H9 (cell line): ENCODE data around the gene FAM162A. TPM values are rescaled to one million over a fixed set of nuclear protein-coding genes. Genes with fewer than 3 reads are reported as not detected.

Experiments
- DNase-seq: peaks from one replicate; pipeline ENCODE4 v3.0.0-alpha.2; 2017
- H2AFZ ChIP-seq: one replicate; pipeline ENCODE4 v1.6.1; 2013; ENCODE audit warnings: mild to moderate bottlenecking, low read length, control low read depth, moderate library complexity
- H2AK5ac ChIP-seq: 2 replicates; pipeline ENCODE4 v1.6.1; 2013; ENCODE audit warnings: low read length, control low read depth, mixed read lengths; ENCODE audit not compliant: insufficient read length
- H2BK120ac ChIP-seq: one replicate; pipeline ENCODE4 v1.6.1; 2013; ENCODE audit warnings: low read depth, mild to moderate bottlenecking, low read length, control low read depth, inconsistent platforms; ENCODE audit not compliant: poor library complexity, severe bottlenecking
- H2BK12ac ChIP-seq: 2 replicates; pipeline ENCODE4 v1.6.1; 2013; ENCODE audit warnings: low read length, control low read depth, mixed read lengths, low read depth; ENCODE audit not compliant: insufficient read length
- H2BK15ac ChIP-seq: 2 replicates; pipeline ENCODE4 v1.6.1; 2013; ENCODE audit warnings: low read depth, low read length, control low read depth
- H2BK20ac ChIP-seq: one replicate; pipeline ENCODE4 v1.6.1; 2013; ENCODE audit warnings: low read depth, mild to moderate bottlenecking, low read length, control low read depth, inconsistent platforms; ENCODE audit not compliant: poor library complexity, severe bottlenecking
- H2BK5ac ChIP-seq: 2 replicates; pipeline ENCODE4 v1.6.1; 2013; ENCODE audit warnings: low read length, control low read depth, mixed read lengths; ENCODE audit not compliant: insufficient read length
- H3K14ac ChIP-seq: 2 replicates; pipeline ENCODE4 v1.6.1; 2013; ENCODE audit warnings: low read length, control low read depth; ENCODE audit not compliant: insufficient read depth
- H3K18ac ChIP-seq: 2 replicates; pipeline ENCODE4 v1.6.1; 2013; ENCODE audit warnings: low read depth, mild to moderate bottlenecking, mixed read lengths, low read length, control low read depth; ENCODE audit not compliant: insufficient read length
- H3K23ac ChIP-seq: 2 replicates; pipeline ENCODE4 v1.6.1; 2013; ENCODE audit warnings: low read length, control low read depth, mixed read lengths, low read depth; ENCODE audit not compliant: insufficient read length
- H3K23me2 ChIP-seq: 2 replicates; pipeline ENCODE4 v1.6.1; 2013; ENCODE audit warnings: low read depth, mild to moderate bottlenecking, mixed read lengths, low read length, control low read depth; ENCODE audit not compliant: insufficient read length, poor library complexity, severe bottlenecking
- H3K27ac ChIP-seq: 2 replicates; pipeline ENCODE4 v1.5.1; 2013; ENCODE audit warnings: low read length, control low read depth, mixed read lengths, low read depth; ENCODE audit not compliant: insufficient read length
- H3K27me3 ChIP-seq: 2 replicates; pipeline ENCODE4 v1.6.1; 2013; ENCODE audit warnings: low read length, control low read depth, inconsistent platforms; ENCODE audit not compliant: insufficient read depth
- H3K4ac ChIP-seq: 2 replicates; pipeline ENCODE4 v1.6.1; 2013; ENCODE audit warnings: low read depth, mild to moderate bottlenecking, control low read depth, inconsistent platforms, low read length, moderate library complexity
- H3K4me1 ChIP-seq: 2 replicates; pipeline ENCODE4 v1.6.1; 2013; ENCODE audit warnings: low read length, control low read depth, inconsistent platforms; ENCODE audit not compliant: insufficient read depth
- H3K4me2 ChIP-seq: 2 replicates; pipeline ENCODE4 v1.6.1; 2013; ENCODE audit warnings: low read length, control low read depth, mixed read lengths; ENCODE audit not compliant: insufficient read length, insufficient read depth
- H3K56ac ChIP-seq: 2 replicates; pipeline ENCODE4 v1.6.1; 2013; ENCODE audit warnings: low read depth, mild to moderate bottlenecking, mixed read lengths, low read length, control low read depth; ENCODE audit not compliant: insufficient read length
- H3K79me1 ChIP-seq: 2 replicates; pipeline ENCODE4 v1.6.1; 2013; ENCODE audit warnings: low read depth, mild to moderate bottlenecking, moderate library complexity, low read length, control low read depth, inconsistent platforms; ENCODE audit not compliant: insufficient read depth, poor library complexity, severe bottlenecking
- H3K79me2 ChIP-seq: 2 replicates; pipeline ENCODE4 v1.6.1; 2013; ENCODE audit warnings: low read length, control low read depth, inconsistent platforms; ENCODE audit not compliant: insufficient read depth
- H3K9ac ChIP-seq: 2 replicates; pipeline ENCODE4 v1.6.1; 2013; ENCODE audit warnings: low read length, control low read depth, mixed read lengths; ENCODE audit not compliant: insufficient read length; ENCODE audit errors: extremely low read depth
- H3K9me3 ChIP-seq: one replicate; pipeline ENCODE4 v1.6.1; 2013; ENCODE audit warnings: low read depth, low read length, inconsistent platforms; ENCODE audit not compliant: control insufficient read depth
- H3T11ph ChIP-seq: one replicate; pipeline ENCODE4 v1.6.1; 2013; ENCODE audit warnings: mild to moderate bottlenecking, low read length, control low read depth, inconsistent platforms
- H4K20me1 ChIP-seq: one replicate; pipeline ENCODE4 v1.6.1; 2013; ENCODE audit not compliant: control insufficient read depth, insufficient read length, insufficient read depth
- H4K5ac ChIP-seq: 2 replicates; pipeline ENCODE4 v1.6.1; 2013; ENCODE audit warnings: low read depth, mild to moderate bottlenecking, mixed read lengths, low read length, control low read depth; ENCODE audit not compliant: insufficient read length
- H4K8ac ChIP-seq: replicated peaks from 2 replicates; pipeline ENCODE4 v1.6.1; 2013; ENCODE audit warnings: low read length, control low read depth, mixed read lengths, low read depth; ENCODE audit not compliant: insufficient read length
- H4K91ac ChIP-seq: 2 replicates; pipeline ENCODE4 v1.6.1; 2013; ENCODE audit warnings: low read depth, mild to moderate bottlenecking, moderate library complexity, mixed read lengths, low read length, control low read depth; ENCODE audit not compliant: insufficient read length
- H3K27ac Mint-ChIP-seq, 3 experiments: 2 replicates in 2 of 3; 3 replicates in 1 of 3; pipeline ENCODE4 v1.8.0; 2020 to 2021; ENCODE audit warnings: mixed read lengths in 3 of 3, mild to moderate bottlenecking in 1 of 3, moderate library complexity in 1 of 3
- H3K27me3 Mint-ChIP-seq: 2 replicates; pipeline ENCODE4 v1.8.0; 2021; ENCODE audit warnings: low read depth, mild to moderate bottlenecking, moderate library complexity, mixed read lengths
- H3K36me3 Mint-ChIP-seq, 3 experiments: 2 replicates in 2 of 3; 3 replicates in 1 of 3; pipeline ENCODE4 v1.8.0; 2020 to 2021; ENCODE audit warnings: low read depth in 3 of 3, mixed read lengths in 3 of 3; ENCODE audit not compliant: insufficient read depth in 1 of 3
- H3K4me1 Mint-ChIP-seq, 2 experiments: 2 replicates each; pipeline ENCODE4 v1.8.0; 2020; ENCODE audit warnings: mixed read lengths in 2 of 2
- H3K4me3 Mint-ChIP-seq, 2 experiments: 2 replicates in 1 of 2; 3 replicates in 1 of 2; pipeline ENCODE4 v1.8.0; 2020 to 2021; ENCODE audit warnings: mild to moderate bottlenecking in 2 of 2, mixed read lengths in 2 of 2, moderate library complexity in 1 of 2
- H3K9me3 Mint-ChIP-seq, 2 experiments: 2 replicates in 1 of 2; 3 replicates in 1 of 2; pipeline ENCODE4 v1.8.0; 2020; ENCODE audit warnings: mild to moderate bottlenecking in 2 of 2, mixed read lengths in 2 of 2, moderate library complexity in 1 of 2
- WGBS: extraction: QIAGEN DNeasy Blood & Tissue Kit; methylation state at CpG from one replicate; pipeline ENCODE4 v1.1.7; 2013; ENCODE audit warnings: missing lambda C conversion rate, low lambda C conversion rate, mixed read lengths; ENCODE audit not compliant: insufficient read length; ENCODE audit errors: extremely low coverage; 5-methylcytosine and 5-hydroxymethylcytosine counted together
- total RNA-seq: library from RNA; stranded (reverse); gene quantifications from 2 replicates; pipeline ENCODE4 v1.2.1, GENCODE V29; 2021
- TF ChIP-seq, protein P1 (sequence below): fragments of 200-600 bp; sonication (generic); conservative IDR thresholded peaks from 3 replicates; pipeline ENCODE4 v1.8.0; 2021; ENCODE audit warnings: antibody characterized with exemption, mild to moderate bottlenecking

FAM162A gene
- total RNA-seq, 1 experiment from 2014 or later: 78.5 TPM

- Mint-ChIP-seq H3K27ac (no peak overlapping the region; a peak in 1 of 7 replicates), H3K27me3 (no peaks in the 10 kb centered on the region), H3K4me3 (no peak overlapping the region), H3K9me3 (no peaks in the 10 kb centered on the region), H3K4me1 (no peaks in the 10 kb centered on the region), H3K36me3 (peaks cover 0 to 7% (median 5%) of the 10 kb centered on the region in 3 experiments; a peak in 3 of 7 replicates)
- H3K56ac ChIP-seq: no peak overlapping the region
- H3K27me3 ChIP-seq: no peaks in the 10 kb centered on the region
- no peak overlapping the region for H2BK120ac ChIP-seq
- H3K23ac ChIP-seq: no peak overlapping the region
- no peak overlapping the region for H3K18ac ChIP-seq
- no peaks in the 10 kb centered on the region for H3K4me1 ChIP-seq
- no peak overlapping the region for H3K27ac ChIP-seq
- H3K14ac ChIP-seq: no peak overlapping the region
- H3K9ac ChIP-seq: no peak overlapping the region
- no peak overlapping the region for H2BK20ac ChIP-seq
- no peak overlapping the region for H2BK12ac ChIP-seq
- no peak for DNase-seq
- no peak overlapping the region for H4K91ac ChIP-seq
- no peak overlapping the region for H2AK5ac ChIP-seq
- no peak overlapping the region for H2AFZ ChIP-seq
- H2BK5ac ChIP-seq: no peak overlapping the region
- TF ChIP-seq, protein P1, sequence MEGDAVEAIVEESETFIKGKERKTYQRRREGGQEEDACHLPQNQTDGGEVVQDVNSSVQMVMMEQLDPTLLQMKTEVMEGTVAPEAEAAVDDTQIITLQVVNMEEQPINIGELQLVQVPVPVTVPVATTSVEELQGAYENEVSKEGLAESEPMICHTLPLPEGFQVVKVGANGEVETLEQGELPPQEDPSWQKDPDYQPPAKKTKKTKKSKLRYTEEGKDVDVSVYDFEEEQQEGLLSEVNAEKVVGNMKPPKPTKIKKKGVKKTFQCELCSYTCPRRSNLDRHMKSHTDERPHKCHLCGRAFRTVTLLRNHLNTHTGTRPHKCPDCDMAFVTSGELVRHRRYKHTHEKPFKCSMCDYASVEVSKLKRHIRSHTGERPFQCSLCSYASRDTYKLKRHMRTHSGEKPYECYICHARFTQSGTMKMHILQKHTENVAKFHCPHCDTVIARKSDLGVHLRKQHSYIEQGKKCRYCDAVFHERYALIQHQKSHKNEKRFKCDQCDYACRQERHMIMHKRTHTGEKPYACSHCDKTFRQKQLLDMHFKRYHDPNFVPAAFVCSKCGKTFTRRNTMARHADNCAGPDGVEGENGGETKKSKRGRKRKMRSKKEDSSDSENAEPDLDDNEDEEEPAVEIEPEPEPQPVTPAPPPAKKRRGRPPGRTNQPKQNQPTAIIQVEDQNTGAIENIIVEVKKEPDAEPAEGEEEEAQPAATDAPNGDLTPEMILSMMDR: no peak
- no peak overlapping the region for H2BK15ac ChIP-seq
- H3K79me2 ChIP-seq: no peaks in the 10 kb centered on the region
- no peaks in the 10 kb centered on the region for H3K23me2 ChIP-seq
- no peak overlapping the region for H3T11ph ChIP-seq
- H3K79me1 ChIP-seq: no peaks in the 10 kb centered on the region
- no peak overlapping the region for H3K4ac ChIP-seq
- no peaks in the 10 kb centered on the region for H4K20me1 ChIP-seq
- H4K5ac ChIP-seq: peak overlapping the region; percentile 75
- H4K8ac ChIP-seq: no peak overlapping the region
- H3K4me2 ChIP-seq: no peak overlapping the region
- H3K9me3 ChIP-seq: no peaks in the 10 kb centered on the region
- no CpG with 5 or more reads among the region's 1 CpG for WGBS
These were observed 30.0 kb upstream of the FAM162A start for GRCh38 chr3:122353893-122354401.
